ENCODE results near the gene USH2A. TPM values are rescaled to one million over a fixed set of nuclear protein-coding genes. Genes with fewer than 3 reads are reported as not detected.
"Not testable (repeated sequence)": the region's sequence is repeated elsewhere in the genome, so short reads cannot be mapped to it uniquely, and the experiment has no call there.

The USH2A gene
- total RNA-seq, 1 experiment from 2014 or later: 0.02 TPM

- no peak for DNase-seq (ENCODE audit: low read depth)
Observed at GRCh38 chr1:216200941-216201340, 222.3 kb downstream of the USH2A start.

GRCh38 chr1:216194721-216195120, 228.5 kb downstream of the USH2A start:
- no peak for DNase-seq (ENCODE audit: low read depth)

- DNase-seq (ENCODE audit: low read depth): no peak
Observed at GRCh38 chr1:216193839-216194443, 229.3 kb downstream of the USH2A start.

GRCh38 chr1:216190438-216190837, 232.8 kb downstream of the USH2A start:
- DNase-seq (ENCODE audit: low read depth): no peak

- DNase-seq (ENCODE audit: low read depth): no peak
Observed at GRCh38 chr1:216186816-216187215, 236.4 kb downstream of the USH2A start.

- no peak for DNase-seq (ENCODE audit: low read depth)
Observed at GRCh38 chr1:216186141-216186540, 237.1 kb downstream of the USH2A start.

- no peak for DNase-seq (ENCODE audit: low read depth)
Observed at GRCh38 chr1:216184126-216184680, 239.0 kb downstream of the USH2A start.

- DNase-seq (ENCODE audit: low read depth): no peak
Observed at GRCh38 chr1:216183454-216183853, 239.8 kb downstream of the USH2A start.

GRCh38 chr1:216183007-216183406, 240.2 kb downstream of the USH2A start:
- DNase-seq (ENCODE audit: low read depth): peak; percentile 38

- DNase-seq (ENCODE audit: low read depth): no peak
Observed at GRCh38 chr1:216181590-216181989, 241.7 kb downstream of the USH2A start.

- DNase-seq (ENCODE audit: low read depth): no peak
Observed at GRCh38 chr1:216178281-216178680, 245.0 kb downstream of the USH2A start.

GRCh38 chr1:216176970-216177369, 246.3 kb downstream of the USH2A start:
- DNase-seq (ENCODE audit: low read depth): no peak

GRCh38 chr1:216175714-216176113, 247.5 kb downstream of the USH2A start:
- DNase-seq (ENCODE audit: low read depth): peak; percentile 8

- no peak for DNase-seq (ENCODE audit: low read depth)
Observed at GRCh38 chr1:216173376-216173995, 249.8 kb downstream of the USH2A start.

- DNase-seq (ENCODE audit: low read depth): no peak
Observed at GRCh38 chr1:216169351-216169750, 253.9 kb downstream of the USH2A start.

- DNase-seq (ENCODE audit: low read depth): no peak
Observed at GRCh38 chr1:216168546-216168945, 254.7 kb downstream of the USH2A start.

- DNase-seq (ENCODE audit: low read depth): no peak
Observed at GRCh38 chr1:216154063-216154462, 269.2 kb downstream of the USH2A start.

GRCh38 chr1:216153130-216153529, 270.1 kb downstream of the USH2A start:
- DNase-seq (ENCODE audit: low read depth): no peak

- DNase-seq (ENCODE audit: low read depth): not testable (repeated sequence)
Observed at GRCh38 chr1:216145451-216146018, 277.7 kb downstream of the USH2A start.

GRCh38 chr1:216144661-216145450, 278.4 kb downstream of the USH2A start:
- no peak for DNase-seq (ENCODE audit: low read depth)

GRCh38 chr1:216142921-216143320, 280.3 kb downstream of the USH2A start:
- DNase-seq (ENCODE audit: low read depth): no peak
